HTR-8/SVneo (cell line): Measurements from ENCODE around the gene ITPRIP.

Experiments used
- DNase-seq: peaks from one replicate; pipeline ENCODE4 v3.0.0; 2011; ENCODE audit warnings: low spot score, mixed read lengths; ENCODE audit not compliant: insufficient read length
- FAIRE-seq: peaks from 2 replicates; lab custom pipeline; 2011; peaks lifted over from hg19 to GRCh38; lab: Jason Lieb, UNC

ITPRIP gene, protein sequence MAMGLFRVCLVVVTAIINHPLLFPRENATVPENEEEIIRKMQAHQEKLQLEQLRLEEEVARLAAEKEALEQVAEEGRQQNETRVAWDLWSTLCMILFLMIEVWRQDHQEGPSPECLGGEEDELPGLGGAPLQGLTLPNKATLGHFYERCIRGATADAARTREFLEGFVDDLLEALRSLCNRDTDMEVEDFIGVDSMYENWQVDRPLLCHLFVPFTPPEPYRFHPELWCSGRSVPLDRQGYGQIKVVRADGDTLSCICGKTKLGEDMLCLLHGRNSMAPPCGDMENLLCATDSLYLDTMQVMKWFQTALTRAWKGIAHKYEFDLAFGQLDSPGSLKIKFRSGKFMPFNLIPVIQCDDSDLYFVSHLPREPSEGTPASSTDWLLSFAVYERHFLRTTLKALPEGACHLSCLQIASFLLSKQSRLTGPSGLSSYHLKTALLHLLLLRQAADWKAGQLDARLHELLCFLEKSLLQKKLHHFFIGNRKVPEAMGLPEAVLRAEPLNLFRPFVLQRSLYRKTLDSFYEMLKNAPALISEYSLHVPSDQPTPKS

DNA sequence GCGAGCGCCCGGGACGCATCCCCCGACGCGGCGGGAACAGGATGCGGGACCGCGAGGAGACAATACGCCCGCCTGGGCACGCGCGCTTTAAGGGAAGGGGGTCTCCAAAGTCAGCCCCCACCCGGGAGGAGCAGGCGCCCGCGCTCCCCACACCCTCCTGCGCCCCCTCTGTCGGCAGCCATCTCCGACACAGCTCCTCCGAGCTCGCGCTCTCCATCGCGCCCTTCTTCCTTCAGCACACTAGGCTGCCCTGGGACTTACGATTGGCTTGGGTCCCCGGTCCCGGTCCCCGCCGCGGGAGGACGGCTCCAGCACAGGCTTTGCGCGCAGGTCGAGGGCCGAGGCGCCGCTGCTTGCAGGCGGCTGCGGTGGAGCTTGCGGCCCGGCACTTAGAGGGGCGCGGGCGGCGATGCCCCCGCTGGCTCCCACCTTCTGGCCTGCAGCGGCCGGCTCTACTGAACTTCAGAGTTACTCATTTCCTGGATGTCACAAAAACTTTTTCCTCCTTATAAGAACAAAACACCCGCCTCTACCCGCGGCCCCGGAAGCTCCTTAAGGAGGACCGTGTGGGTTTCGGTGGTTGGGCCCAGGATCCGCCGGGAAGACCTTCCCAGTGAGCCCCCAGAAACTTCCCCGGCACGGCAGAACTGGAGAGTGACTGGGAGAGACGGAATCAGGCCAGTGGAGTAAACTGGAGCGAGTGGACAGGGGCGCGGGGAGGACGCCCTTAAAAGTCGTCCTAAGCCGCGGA lies at the start of gene ITPRIP:
Gene ITPRIP, minus strand, starts transcription at position 481 of the 751 bp plus-strand sequence. CDS start 22,414 bp downstream, outside the sequence.
- FAIRE-seq (no peak), DNase-seq (peak; percentile 66)

DNA sequence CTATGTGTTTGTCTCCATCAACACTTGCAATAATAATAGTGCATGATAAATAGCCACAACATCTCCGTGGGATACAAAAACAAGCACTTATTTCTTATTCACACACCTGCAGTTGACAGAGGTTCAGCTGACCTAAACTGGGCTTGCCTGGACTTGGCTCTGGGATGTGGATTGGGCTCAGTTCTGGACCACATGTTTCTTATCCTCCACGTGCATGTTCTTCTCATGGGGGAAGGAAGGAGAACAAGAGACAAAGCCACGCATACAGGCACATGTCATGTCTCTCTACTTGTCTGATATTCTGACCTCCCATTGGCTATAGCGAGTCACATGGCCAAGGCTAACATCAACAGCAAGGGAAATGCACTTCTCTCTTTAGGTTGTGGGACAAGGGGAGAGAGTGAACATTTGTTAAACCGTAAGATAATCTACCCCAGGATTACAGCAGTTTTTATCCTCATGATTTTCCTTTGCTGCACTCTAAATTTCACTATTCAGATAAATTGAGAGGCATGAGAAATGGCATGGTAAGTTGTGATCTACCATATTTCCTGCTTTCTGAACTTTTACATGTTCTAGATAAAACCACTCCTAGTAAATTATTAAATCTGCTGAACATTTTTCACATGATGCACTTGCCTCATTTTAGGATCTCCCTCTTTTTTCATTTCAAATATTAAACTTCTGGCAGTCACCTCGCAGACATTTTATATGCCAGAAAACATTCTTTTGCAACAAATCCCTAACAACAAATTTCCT lies 49.0 kb upstream of the ITPRIP start:
- FAIRE-seq, result no peak
- DNase-seq, result no peak

DNA sequence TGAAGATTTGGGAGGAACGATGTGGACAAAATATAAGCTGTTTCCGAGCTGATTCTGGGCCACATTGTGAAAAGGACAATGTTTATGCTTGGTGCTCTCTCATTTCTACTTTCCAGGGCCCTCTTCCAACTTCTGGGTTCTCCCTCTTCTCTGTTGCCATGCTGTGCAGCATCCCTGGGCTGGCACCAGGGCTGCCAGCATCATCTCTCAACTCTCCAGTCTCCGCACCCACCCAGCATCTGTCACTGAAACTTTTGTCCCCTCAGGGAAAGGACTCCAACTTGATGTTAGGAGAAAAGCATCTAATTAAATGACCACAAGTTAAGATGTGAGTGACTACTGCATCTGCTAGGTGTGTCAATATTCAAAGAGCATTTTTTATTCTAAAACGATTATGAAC lies 42.1 kb upstream of the ITPRIP start:
- DNase-seq, result no peak
- FAIRE-seq, result no peak

DNA sequence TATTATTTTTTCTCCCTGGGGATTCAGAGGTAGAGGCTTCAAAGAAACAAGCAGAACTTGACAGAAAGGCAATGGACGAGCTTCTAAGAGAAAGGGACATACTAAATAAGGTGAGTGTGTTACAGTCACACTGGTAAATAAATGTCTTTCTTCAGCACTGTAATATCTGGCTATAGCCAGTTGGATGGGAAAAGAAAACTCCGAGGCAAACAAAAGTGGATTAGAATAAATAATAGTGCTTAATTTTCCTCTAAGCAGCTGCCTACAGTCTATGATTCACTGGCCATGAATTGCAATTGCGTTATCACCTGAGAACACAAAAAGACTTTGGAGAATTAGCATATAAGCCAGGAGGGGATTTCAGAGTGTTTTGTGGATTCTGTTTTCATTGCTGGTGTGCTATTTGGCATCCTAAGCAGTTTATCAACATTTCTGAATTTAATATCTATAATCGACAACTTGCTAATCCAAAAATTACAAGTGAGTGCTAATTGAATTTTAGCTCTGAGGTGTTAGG lies 38.6 kb upstream of the ITPRIP start:
- DNase-seq (no peak), FAIRE-seq (no peak)

DNA sequence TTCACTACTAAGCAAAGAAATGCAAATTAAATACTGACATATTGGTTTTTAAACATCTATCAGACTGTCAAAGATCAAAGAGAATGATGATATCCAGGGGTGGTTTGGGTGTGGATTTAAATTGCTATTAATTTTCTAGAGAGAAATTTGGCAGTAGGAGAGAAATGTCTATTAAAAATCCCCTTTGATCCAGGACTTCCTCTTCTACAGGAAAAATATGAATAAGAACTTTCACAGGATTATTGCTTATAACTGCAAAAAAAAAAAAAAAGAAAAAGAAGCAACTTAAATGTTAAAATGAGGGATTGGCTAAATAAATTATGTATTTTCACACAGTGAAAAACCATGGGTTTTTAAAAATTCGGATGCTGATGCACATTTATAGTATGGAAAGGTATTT lies 36.3 kb upstream of the ITPRIP start:
- DNase-seq (no peak), FAIRE-seq (no peak)

DNA sequence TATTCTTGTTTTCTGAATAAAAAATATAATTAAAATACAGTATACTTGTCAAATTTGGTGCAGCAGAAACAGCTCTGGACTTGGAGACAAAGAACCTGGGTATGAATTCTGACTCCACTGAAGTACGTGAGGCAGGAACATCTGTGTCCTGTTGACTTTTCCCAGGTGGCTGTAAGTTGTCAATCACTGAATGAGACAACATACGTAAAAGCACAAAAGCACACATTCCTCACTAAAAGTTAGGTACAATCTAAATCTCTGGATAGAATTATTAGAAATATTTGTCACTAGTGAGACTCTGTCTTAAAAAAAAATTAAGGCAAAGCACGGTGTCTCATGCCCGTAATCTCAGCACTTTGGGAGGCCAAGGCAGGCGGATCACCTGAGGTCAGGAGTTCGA lies 33.5 kb upstream of the ITPRIP start:
- FAIRE-seq (no peak), DNase-seq (no peak)

DNA sequence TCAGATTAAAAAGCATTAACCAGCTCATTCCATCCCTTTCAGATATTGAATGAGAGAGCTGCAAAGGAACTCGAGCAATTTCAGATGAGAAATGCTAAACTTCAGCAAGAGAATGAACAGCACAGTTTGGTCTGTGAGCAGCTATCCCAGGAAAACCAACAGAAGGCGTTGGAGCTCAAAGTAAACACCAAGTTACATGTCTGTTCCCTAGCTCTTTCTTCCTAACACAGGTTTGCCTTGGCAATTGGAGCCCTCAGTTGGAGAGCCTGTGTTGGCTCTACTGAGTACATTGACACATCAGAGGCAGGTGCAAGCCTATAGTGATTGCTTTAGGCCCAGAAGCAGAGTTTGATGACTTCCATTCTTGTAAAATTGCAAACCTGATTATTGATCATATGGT lies 30.1 kb upstream of the ITPRIP start:
- no peak for DNase-seq
- FAIRE-seq, result no peak

DNA sequence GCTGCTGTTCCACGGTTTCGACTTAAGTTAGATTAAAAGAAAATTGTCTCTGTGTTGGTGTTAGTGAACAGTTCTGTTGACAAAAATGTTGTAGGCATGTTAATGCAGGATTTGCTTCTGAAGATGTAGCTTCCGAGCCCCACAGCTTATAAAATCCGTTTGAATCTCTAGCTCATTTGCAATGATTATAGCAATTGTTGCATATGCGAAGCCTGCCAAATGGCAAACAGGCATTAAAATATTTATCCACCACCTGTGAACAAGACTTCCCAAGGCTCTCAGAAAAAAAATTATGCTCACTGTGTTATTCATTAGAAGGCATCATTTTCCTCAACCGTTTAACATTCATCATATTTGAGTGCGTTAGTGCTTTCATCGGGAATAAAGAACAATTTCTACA lies 29.6 kb upstream of the ITPRIP start:
- FAIRE-seq, result no peak
- no peak for DNase-seq

DNA sequence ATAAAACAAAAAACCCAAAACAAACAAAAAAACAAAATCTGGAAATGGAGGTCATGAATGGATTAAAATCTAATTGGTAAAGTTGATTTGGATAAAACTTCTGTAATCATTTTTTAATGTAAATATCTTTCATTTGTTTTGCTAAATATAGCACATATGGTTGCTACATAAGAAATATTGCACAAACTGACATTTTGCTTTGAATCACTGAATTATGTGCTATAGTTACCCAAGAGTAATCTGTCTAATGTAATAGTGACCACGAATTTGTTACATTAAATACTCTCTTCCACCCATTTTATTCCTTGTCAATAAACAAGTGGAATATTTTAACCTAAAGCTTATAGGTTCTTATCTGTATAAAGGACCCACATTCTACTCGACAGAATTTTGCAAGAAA lies 21.5 kb upstream of the ITPRIP start:
- no peak for DNase-seq

DNA sequence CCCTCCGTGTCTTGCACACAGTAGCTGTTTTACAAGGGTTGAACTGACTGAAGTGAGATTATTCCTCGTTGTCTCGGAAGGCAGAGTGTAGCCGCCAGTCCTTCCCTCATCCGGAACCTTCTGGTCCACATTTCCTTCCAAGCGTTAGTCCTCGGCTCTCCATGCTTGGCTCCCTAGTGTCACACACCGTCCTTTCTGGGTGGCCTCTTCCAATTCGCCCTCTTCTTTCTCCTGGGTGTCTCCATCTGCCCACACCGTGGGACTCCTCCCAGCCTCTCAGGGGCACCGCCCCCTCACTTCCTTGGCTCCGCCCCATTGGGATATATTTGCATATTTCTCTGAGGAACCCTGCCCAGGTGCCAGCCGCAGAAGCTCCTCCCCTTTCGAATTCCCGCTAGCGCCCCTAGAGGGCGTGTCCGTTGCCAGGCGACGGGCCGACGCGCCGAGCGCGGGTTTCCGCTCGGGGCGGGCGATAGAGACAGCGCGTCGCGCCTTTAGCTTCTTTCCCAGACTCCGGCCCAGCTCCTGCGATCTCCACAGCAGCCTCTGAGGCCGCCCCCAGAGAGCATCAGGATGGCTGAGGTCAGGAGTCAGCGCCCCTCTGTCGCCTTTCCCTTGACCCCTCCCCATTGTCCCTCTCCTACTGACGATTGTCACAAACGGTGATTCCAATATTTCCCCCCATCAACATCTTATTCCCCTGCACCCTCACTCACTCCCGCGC lies 15.2 kb upstream of the ITPRIP start, which contains the start of gene CFAP58:
Gene CFAP58, plus strand, starts transcription at position 509 of the 724 bp plus-strand sequence. Its CDS starts 65 bp downstream, at position 574.
- DNase-seq (peak; percentile 45), FAIRE-seq (no peak)

More for the DNA sequence above, 21.5 kb upstream of the ITPRIP start:
- no peak for FAIRE-seq

DNA sequence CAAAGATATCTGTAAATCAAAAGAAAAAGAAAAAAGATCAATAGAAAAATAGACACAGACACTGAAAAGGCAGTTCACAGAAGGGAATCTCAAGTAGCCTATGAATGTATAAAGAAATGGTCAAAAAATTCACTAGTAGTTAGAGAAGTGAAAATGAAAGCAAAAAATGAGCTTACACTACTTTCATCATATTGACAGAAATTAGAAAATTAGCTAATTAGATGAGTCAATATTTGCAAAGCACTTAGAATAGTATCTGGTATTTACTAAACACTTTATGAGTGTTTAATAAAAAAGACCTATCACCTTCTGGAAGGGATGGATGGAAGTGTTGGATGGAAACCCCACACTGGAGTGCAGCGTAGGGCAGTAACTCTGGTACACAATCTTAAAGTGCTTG lies 13.7 kb upstream of the ITPRIP start:
- FAIRE-seq (no peak), DNase-seq (no peak)

DNA sequence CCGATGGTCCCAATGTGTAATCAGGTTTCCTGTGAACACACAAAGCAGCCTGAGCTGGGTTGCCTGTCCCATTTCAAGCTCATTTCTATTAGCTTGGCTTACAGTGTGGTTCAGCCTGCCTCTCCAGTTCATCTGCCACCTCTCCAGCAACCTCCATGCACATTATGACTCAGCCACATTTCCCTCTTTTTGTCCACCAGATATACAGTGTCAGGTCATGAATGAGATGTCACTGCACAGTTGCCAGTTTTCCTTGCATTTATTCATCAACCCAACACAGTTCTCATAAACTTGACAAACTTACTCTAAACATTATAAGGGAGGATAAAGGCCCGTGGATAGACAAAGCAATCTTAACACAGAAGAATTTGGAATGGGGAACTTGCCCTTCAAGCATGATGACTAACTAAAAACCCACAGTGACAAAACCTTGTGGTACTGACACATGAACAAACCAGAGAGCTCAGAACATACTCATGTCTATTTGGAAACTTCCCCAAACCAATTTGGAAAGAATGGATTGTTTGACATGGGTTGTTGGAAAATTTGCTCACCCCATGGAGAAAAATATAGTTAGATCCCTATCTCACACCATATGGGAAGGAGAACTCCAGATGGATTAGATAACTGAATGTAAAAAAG lies 12.9 kb upstream of the ITPRIP start:
- no peak for DNase-seq
- no peak for FAIRE-seq

DNA sequence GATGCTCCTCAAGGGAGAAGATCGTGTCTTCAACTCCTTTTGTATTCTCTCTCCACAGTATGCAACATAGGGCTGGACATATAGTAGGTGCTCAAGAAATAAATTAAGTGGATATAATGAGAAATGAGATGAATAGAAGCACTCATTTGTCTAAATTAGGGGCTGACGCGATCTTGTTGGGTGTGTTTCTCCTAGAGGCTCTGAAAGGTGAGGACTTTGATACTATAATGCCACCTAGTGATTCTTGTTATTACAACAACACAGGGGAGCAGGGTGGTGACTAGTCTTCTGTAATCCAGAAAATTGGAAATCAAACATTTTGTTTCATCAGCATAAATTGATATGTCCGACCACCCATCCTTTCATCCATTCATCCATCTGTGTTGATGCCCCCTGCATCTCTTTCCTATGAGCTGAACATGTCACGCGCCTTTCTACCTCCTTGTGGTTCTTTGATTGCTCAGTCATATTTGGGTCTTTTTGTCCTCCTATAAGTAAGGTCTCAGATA lies 11.9 kb upstream of the ITPRIP start:
- DNase-seq (peak; percentile 59), FAIRE-seq (peak; percentile 23)

DNA sequence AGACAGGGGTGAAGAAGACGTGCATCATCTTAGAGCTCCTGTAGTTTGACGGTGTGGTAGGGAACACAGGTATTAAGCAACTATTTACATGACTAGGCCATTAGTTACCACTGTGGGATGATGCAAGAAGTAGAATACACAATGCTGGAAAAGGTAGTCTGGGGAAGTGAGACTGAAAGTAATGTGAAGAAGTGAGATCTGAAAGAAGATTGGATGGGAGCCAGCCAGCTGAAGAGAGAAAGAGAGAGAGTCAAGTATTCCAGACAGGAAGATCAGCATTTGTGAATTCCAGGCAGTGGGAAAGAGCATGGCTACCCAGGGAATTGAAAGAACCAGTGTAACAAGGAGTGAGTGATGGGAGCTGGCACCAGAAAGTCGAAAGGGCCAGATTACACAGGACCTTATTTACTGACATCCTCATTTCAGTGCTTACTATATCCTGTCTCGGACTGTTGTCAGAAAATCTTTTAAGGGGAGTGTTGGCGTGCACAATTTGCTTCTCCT lies 11.4 kb upstream of the ITPRIP start:
- FAIRE-seq, result no peak
- no peak for DNase-seq

DNA sequence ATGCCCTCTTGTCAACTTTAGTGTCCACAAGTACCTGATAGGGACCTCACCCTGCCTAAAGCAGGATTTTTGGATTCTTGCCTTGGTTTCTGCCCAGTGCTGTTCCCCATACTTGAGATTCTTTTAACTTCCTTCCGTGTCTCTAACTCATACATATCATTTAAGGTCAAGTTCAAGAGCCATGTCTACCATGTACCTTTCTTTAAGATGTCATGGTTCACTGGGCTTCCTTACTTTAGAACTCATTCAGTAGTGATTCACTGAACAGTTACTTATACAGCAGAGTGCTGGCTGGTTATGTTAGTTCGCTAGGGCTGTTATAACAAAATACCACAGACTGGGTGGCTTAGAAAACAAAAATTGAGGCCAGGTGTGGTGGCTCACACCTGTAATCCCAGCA lies 10.3 kb upstream of the ITPRIP start:
- no peak for FAIRE-seq
- DNase-seq, result no peak

DNA sequence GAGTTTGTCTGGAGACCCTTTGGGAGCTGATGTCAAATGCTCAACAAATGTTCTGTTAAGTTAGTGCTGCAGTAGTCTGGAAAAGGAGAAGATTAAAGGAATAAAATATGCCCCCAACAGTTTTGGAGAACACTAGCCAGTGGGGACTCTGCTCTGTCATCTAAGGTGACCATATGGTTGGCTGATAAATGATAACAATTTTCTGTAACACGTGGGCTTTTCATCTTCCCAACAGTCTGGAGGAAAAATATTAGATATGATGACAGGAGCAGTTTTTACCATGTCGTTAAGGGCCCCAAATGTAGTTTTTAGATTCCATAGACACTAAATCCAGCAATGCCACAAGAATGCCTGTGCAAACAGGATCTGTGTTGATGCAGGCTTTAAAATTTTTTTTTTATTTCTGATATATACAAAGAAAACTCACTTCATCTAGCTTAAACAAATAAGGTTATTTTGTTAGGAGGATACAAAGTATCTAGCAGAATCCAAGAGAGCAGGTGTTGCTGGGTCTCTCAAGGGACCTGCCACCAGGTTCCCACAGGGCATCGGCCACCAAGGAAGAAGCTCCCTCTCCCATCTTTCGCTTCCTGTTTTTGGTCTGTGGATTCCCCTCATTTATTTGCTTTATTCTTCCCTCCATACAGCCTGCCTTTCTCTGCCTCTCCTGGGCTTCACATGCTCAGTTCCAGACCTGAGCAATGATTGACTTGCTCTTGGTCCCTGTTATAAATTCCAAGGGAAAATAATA lies 9.2 kb upstream of the ITPRIP start:
- FAIRE-seq (no peak), DNase-seq (no peak)

DNA sequence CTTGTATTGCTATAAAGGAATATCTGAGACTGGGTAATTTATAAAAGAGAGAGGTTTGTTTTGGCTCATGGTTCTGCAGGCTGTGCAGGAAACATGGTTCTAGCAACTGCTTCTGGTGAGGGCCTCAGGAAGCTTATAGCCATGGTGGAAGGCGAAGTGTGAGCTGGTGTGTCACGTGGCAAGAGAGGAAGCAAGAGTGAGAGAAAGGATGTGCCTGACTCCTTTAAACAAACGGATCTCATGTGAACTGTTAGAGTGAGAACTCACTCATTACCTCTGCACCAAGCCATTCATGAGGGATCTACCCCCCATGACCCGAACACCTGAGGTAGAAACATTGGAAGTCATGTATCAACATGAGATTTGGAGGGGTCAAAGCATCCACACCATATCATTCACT lies 7.7 kb upstream of the ITPRIP start:
- no peak for FAIRE-seq
- no peak for DNase-seq

DNA sequence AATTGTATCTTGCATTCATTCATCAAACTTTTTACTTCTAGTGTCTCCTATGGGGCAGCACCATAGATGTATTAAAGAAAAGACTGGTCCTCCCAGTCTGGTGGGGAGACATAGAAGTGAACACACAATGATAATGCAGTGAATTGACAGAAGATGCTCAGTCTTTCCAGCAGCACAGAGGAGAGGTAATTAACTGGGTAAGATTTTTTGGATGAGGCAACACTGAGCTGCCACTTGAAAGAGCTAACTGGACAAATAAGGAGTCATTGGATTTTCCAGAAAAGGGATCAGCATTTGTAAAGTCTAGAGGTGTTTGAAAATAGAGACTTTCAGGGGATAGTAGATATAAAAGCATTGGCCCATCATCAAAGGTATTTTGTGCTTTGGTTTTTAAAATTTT lies 7.2 kb upstream of the ITPRIP start:
- DNase-seq (no peak), FAIRE-seq (no peak)
